ENCODE data around the gene GLYATL3. TPM values are rescaled to one million over a fixed set of nuclear protein-coding genes. Genes with fewer than 3 reads are reported as not detected.

The GLYATL3 gene
- total RNA-seq, 1 experiment from 2014 or later = not detected

DNA sequence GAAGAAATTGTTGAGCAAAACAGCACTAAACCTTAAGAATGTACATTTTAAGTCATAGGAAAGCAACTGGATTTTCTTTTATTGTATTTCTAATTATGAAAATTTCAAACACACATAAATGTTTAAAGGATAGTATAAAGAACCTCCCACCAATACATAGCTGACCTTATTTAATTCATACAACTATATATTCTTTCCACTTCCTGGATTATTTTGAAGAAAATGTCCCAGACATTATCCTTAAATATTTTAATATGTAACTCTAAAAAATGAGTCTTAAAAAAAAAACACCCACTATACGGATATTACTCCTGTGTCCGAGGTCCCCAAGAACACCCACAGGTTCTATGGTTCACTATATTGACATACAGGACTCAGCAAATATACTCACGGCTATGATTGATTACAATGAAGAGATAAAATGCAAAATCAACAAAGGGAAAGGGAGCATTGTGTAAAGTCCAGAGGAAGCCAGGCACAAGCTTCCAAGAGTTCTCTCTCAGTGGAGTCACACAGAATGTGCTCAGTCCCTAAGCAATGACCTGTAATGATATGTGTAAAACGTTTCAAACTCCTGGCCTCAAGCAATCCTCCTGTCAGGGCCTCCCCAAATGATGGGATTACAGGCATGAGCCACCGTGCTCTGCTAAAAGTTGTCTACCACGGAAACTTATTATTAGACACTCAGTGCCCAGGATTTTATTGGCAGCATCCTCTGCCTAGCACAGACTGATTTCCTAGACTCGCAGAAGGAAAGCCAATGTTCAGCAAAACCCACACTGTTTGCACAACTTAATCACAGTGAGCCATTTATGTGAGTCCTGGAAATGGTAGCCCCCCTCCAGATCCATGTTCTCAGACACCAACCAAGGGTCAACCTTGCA, 23.2 kb downstream of the GLYATL3 start:
- H3K36me3 ChIP-seq = no peaks in the 10 kb centered on the region
- no peak for DNase-seq (ENCODE audit: low read depth in 1 of 2, low spot score in 2 of 2)
- H3K9me3 ChIP-seq (replicated peaks) = no peaks in the 10 kb centered on the region
- H3K4me3 ChIP-seq = no peak overlapping the region
- H3K27ac ChIP-seq = no peak overlapping the region
- no peaks in the 10 kb centered on the region for H3K4me1 ChIP-seq (replicated peaks)
- H3K27me3 ChIP-seq (replicated peaks) = no peaks in the 10 kb centered on the region

GRCh38 chr6:49523901-49524300, 24.2 kb downstream of the GLYATL3 start:
- no peak overlapping the region for H3K27ac ChIP-seq

DNA sequence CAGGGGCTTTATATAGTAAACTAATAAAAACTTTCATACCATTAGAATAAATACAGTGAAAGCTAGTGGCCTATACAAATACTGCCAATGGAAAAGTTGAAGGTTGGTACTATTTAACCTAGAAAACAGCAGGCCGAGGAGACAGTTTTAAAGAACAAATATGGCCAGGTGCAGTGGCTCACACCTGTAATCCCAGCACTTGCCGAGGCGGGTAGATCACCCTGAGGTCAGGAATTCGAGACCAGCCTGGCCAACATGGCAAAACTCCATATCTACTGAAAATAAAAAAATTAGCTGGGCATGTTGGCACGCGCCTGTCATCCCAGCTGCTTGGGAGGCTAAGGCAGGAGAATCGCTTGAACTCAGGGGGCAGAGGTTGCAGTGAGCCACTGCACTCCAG, 24.8 kb downstream of the GLYATL3 start:
- Histone ChIP-seq H3K4me1 (replicated peaks) (no peaks in the 10 kb centered on the region), H3K36me3 (no peaks in the 10 kb centered on the region), H3K27ac (no peak overlapping the region), H3K9me3 (replicated peaks) (no peaks in the 10 kb centered on the region), H3K4me3 (no peak overlapping the region), H3K27me3 (replicated peaks) (no peaks in the 10 kb centered on the region)
- DNase-seq (ENCODE audit: low read depth in 1 of 2, low spot score in 2 of 2) = no peak

More at GRCh38 chr6:49523901-49524300, 24.2 kb downstream of the GLYATL3 start:
- H3K4me3 ChIP-seq = no peak overlapping the region
- no peaks in the 10 kb centered on the region for H3K4me1 ChIP-seq (replicated peaks)
- DNase-seq (ENCODE audit: low read depth in 1 of 2, low spot score in 2 of 2) = no peak
- no peaks in the 10 kb centered on the region for H3K36me3 ChIP-seq
- no peaks in the 10 kb centered on the region for H3K9me3 ChIP-seq (replicated peaks)
- no peaks in the 10 kb centered on the region for H3K27me3 ChIP-seq (replicated peaks)

DNA sequence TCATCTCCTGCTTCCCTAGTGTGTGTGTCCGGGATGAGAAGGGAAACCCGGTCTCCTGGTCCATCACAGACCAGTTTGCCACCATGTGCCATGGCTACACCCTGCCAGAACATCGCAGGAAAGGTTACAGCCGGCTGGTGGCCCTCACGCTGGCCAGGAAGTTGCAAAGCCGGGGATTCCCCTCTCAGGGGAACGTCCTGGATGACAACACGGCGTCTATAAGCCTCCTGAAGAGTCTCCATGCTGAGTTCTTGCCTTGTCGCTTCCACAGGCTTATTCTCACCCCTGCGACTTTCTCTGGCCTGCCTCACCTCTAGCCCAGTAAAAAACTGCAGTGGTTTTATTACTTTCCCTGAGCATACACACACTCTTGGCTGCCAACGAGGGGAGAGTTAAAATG, 26.9 kb downstream of the GLYATL3 start:
- Histone ChIP-seq H3K27ac (no peak overlapping the region), H3K9me3 (replicated peaks) (no peaks in the 10 kb centered on the region), H3K36me3 (no peaks in the 10 kb centered on the region), H3K27me3 (replicated peaks) (no peaks in the 10 kb centered on the region), H3K4me1 (replicated peaks) (no peaks in the 10 kb centered on the region), H3K4me3 (no peak overlapping the region)
- no peak for DNase-seq (ENCODE audit: low read depth in 1 of 2, low spot score in 2 of 2)

- Histone ChIP-seq H3K9me3 (replicated peaks) (no peaks in the 10 kb centered on the region), H3K27me3 (replicated peaks) (no peaks in the 10 kb centered on the region), H3K4me3 (no peak overlapping the region), H3K27ac (no peak overlapping the region), H3K4me1 (replicated peaks) (no peaks in the 10 kb centered on the region), H3K36me3 (no peaks in the 10 kb centered on the region)
- no peak for DNase-seq (ENCODE audit: low read depth in 1 of 2, low spot score in 2 of 2)
Measured at GRCh38 chr6:49527320-49527719, 27.6 kb downstream of the GLYATL3 start.

GRCh38 chr6:49528571-49528970, 28.8 kb downstream of the GLYATL3 start:
- Histone ChIP-seq H3K9me3 (replicated peaks) (no peaks in the 10 kb centered on the region), H3K4me1 (replicated peaks) (no peaks in the 10 kb centered on the region)
- no peak for DNase-seq (ENCODE audit: low read depth in 1 of 2, low spot score in 2 of 2)

GRCh38 chr6:49530141-49530776, 30.5 kb downstream of the GLYATL3 start:
- no peaks in the 10 kb centered on the region for H3K27me3 ChIP-seq (replicated peaks)
- H3K4me1 ChIP-seq (replicated peaks) = no peaks in the 10 kb centered on the region
- no peaks in the 10 kb centered on the region for H3K9me3 ChIP-seq (replicated peaks)
- H3K4me3 ChIP-seq = no peak overlapping the region
- H3K27ac ChIP-seq = no peak overlapping the region
- H3K36me3 ChIP-seq = no peaks in the 10 kb centered on the region
- no peak for DNase-seq (ENCODE audit: low read depth in 1 of 2, low spot score in 2 of 2)

More at GRCh38 chr6:49528571-49528970, 28.8 kb downstream of the GLYATL3 start:
- no peaks in the 10 kb centered on the region for H3K36me3 ChIP-seq
- no peak overlapping the region for H3K4me3 ChIP-seq
- H3K27ac ChIP-seq = no peak overlapping the region
- H3K27me3 ChIP-seq (replicated peaks) = no peaks in the 10 kb centered on the region

- no peak overlapping the region for H3K4me3 ChIP-seq
- no peaks in the 10 kb centered on the region for H3K27me3 ChIP-seq (replicated peaks)
- no peak overlapping the region for H3K27ac ChIP-seq
- H3K4me1 ChIP-seq (replicated peaks) = no peaks in the 10 kb centered on the region
- no peaks in the 10 kb centered on the region for H3K9me3 ChIP-seq (replicated peaks)
- no peaks in the 10 kb centered on the region for H3K36me3 ChIP-seq
- DNase-seq (ENCODE audit: low read depth in 1 of 2, low spot score in 2 of 2) = peak in 1 of 2 experiments; percentile 33
Measured at GRCh38 chr6:49531774-49532569, 32.2 kb downstream of the GLYATL3 start.

DNA sequence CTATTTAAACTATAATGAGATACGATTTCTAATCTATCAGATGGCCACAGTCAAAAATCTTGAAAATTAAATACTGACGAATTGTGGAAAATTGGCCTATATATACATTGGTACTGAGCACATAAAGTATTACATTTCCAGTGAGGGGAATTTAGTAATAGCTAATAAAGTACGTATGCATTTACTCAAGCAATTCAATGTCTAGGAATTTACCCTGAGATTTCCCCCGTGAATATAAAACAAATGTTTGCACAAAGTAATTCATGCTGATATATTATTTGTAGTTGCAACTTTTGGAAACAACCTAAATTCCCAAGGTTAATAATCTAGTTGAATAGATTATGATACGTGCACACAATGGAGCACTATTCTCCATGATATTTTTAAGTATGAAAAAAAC, 36.1 kb downstream of the GLYATL3 start:
- Histone ChIP-seq H3K9me3 (replicated peaks) (no peaks in the 10 kb centered on the region), H3K4me1 (replicated peaks) (no peaks in the 10 kb centered on the region), H3K36me3 (no peaks in the 10 kb centered on the region), H3K27ac (no peak overlapping the region), H3K4me3 (no peak overlapping the region), H3K27me3 (replicated peaks) (no peaks in the 10 kb centered on the region)
- DNase-seq (ENCODE audit: low read depth in 1 of 2, low spot score in 2 of 2) = no peak

DNA sequence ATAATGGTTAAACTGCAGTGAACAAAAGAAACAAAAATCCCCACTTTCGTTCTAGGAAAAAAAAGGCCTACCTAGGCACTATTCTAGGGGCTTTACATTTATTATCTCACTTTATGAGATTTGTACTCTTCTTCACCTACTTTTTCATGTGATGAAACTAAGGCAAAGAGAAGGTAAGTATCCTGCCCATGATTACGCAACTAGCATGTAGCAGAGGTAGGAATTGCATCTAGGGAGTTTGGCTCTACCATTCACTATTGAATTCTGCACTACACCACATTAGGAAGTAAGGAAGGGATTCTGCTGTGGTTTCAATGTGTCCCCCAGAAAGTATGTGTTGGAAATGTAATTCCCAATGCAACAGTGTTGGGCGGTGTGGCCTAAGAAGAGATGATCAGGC, 39.4 kb downstream of the GLYATL3 start:
- Histone ChIP-seq H3K36me3 (no peaks in the 10 kb centered on the region), H3K4me3 (no peak overlapping the region), H3K27ac (no peak overlapping the region), H3K27me3 (replicated peaks) (no peaks in the 10 kb centered on the region), H3K9me3 (replicated peaks) (no peaks in the 10 kb centered on the region), H3K4me1 (replicated peaks) (no peaks in the 10 kb centered on the region)
- DNase-seq (ENCODE audit: low read depth in 1 of 2, low spot score in 2 of 2) = no peak

DNA sequence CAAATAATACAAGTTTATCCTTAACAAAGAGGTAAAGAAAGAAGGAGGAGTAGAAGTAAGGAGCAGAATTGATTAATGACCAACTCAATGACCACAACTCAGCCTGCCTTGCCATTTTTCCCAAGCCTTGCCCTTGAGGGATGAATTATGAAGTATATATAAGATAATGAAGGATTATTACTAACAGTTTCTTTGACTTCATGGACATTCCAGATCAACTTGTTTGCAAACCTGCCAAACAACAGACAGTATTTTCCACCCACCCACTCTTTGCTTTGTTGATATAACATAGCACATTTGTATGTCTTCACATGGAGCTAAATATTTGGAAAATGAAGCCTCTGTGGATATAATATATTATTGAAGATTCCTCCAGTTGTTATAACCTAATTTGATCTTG, 40.9 kb downstream of the GLYATL3 start:
- H3K4me1 ChIP-seq (replicated peaks) = no peaks in the 10 kb centered on the region
- H3K4me3 ChIP-seq = no peak overlapping the region
- H3K9me3 ChIP-seq (replicated peaks) = no peaks in the 10 kb centered on the region
- no peak for DNase-seq (ENCODE audit: low read depth in 1 of 2, low spot score in 2 of 2)
- no peak overlapping the region for H3K27ac ChIP-seq
- H3K36me3 ChIP-seq = no peaks in the 10 kb centered on the region
- no peaks in the 10 kb centered on the region for H3K27me3 ChIP-seq (replicated peaks)

DNA sequence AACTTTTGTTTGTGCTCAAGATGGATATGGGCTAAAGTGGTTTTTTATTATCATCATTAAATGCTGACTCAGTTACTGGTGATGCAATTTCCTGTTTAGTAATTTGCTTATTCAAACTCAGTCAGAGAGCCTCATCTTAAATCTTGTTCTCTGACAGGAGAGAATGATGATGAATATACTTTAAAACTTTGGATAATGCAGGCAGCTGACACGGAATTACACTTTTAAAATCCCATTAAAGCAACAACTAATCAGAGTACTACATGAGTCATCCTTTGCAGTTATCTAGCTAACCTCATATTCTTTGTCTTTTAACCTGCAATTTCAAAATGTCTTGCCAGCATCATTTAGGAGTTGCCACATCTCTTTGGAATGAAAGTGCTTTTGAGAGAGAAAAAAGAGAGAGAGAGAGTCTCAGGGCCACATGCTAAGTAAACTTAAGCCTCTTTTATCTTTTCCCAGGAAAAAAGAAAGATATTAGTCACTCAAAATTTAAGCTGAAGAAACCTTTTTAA, 41.5 kb downstream of the GLYATL3 start:
- Histone ChIP-seq H3K27me3 (replicated peaks) (no peaks in the 10 kb centered on the region; the same call in 1 of the 2 replicates), H3K27ac (no peak overlapping the region), H3K4me3 (no peak overlapping the region), H3K36me3 (no peaks in the 10 kb centered on the region), H3K9me3 (replicated peaks) (no peaks in the 10 kb centered on the region), H3K4me1 (replicated peaks) (no peaks in the 10 kb centered on the region)
- peak in 1 of 2 experiments; percentile 10 for DNase-seq (ENCODE audit: low read depth in 1 of 2, low spot score in 2 of 2)

DNA sequence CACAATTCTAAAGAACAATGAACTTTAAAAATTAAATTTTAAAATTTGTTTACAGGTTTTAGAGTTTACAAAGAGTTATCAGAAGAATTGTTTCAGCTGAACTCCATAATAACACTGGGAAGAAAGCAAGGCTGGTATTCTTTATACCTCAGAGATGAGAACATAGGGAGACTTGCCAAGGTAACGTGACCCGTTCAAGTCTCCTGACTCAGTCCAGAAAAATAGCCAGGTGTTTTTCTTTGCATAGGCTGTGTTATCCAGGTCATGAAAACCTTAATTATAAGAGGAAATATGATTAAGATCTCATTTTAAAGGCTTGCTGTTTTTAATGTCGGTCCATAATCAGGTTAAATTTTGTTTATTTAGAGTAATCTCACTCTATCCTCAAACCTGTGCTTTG, 42.2 kb downstream of the GLYATL3 start:
- no peaks in the 10 kb centered on the region for H3K36me3 ChIP-seq
- DNase-seq (ENCODE audit: low read depth in 1 of 2, low spot score in 2 of 2) = no peak
- no peaks in the 10 kb centered on the region for H3K4me1 ChIP-seq (replicated peaks)

More for the DNA sequence above, 42.2 kb downstream of the GLYATL3 start:
- Histone ChIP-seq H3K9me3 (replicated peaks) (no peaks in the 10 kb centered on the region), H3K27ac (no peak overlapping the region), H3K4me3 (no peak overlapping the region), H3K27me3 (replicated peaks) (no peaks in the 10 kb centered on the region; the same call in 1 of the 2 replicates)
